NCI-H2107 treated with DMSO at 0.1 percent for 48 hours (cell line): ENCODE results near the gene BOLA1.
"Not testable (repeated sequence)": the region's sequence is repeated elsewhere in the genome, so short reads cannot be mapped to it uniquely, and the experiment has no call there.

Experiments used
- DNase-seq: peaks from one replicate; lab custom pipeline; 2025; ENCODE audit not compliant: unreplicated experiment; lab: John Stamatoyannopoulos, UW

Gene BOLA1

GRCh38 chr1:149886396-149887195 lies 12.8 kb upstream of the BOLA1 start:
- DNase-seq: peak; percentile 99

- DNase-seq: not testable (repeated sequence)
These were observed 12.2 kb upstream of the BOLA1 start for GRCh38 chr1:149887196-149887455.

- DNase-seq: peak; percentile 99
These were observed 11.7 kb upstream of the BOLA1 start for GRCh38 chr1:149887456-149888246.

DNA sequence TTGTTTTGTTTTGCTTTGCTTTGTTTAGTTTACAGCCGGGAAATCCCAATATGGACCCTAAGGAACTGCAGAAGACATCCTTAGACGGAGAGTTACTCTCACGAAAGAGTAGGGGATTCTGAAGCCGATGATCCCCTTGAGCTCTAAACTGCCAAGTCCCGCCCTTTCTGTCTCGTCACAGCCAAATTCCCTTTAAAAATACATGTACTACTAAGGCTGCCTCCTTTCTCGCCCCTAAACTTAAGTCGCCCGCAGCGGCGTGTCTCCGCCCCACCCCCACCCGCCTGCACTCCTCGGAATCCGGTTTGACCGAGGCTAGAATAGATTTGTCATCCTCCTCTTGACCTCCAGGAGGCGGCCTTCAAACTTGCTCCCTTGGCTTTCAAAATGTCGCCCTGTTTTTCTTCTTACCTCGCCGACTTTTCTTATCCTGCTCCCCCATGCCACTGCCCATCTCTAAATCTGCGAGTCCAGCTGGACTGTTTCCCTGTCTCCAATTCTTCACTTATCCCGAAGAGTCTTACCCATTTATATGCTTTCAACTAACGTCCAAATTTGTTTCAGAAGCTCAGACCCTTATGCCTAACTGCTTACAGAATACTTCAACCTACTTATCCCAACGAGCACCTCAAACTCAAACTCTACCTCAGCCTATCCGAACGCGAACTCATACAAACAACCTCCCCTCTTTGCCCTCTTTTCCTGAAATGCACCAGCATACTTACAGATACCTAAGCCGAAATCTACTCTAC lies 10.9 kb upstream of the BOLA1 start:
- DNase-seq: peak; percentile 94

DNA sequence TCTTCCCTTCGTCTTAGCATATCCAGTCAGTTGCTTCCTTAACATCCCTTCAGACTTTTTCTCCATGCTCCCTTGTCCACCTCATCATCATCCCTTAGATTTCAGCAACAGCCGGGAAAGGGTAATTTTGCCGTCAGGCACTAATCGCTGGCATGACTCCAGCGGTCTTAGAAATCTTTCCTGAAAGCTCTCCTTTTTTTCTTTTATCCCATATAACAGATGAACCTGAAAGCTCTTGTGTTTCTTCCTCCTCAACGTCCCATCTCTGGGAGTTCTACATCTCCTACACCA lies 10.4 kb upstream of the BOLA1 start:
- no peak for DNase-seq

DNA sequence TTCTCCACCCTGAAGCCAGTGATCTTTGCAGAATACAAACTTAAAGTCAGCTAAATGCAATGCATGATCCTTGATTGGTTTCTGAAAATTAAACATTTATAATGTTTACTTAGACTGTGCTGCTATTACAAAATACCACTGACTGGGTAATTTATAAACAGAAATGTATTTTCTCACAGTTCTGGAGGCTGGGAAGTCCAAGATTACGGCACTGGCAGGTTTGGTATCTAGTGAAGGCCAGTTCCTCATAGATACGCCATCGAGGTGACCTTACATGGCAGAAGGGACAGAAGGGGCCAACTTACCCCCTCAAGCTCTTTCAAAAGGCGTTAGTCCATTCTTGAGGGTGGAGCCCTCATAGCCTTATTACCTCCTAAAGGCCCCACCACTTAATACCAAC lies 2.8 kb upstream of the BOLA1 start:
- no peak for DNase-seq

- DNase-seq: no peak
These were observed 4.6 kb downstream of the BOLA1 start for GRCh38 chr1:149903836-149904491.

DNA sequence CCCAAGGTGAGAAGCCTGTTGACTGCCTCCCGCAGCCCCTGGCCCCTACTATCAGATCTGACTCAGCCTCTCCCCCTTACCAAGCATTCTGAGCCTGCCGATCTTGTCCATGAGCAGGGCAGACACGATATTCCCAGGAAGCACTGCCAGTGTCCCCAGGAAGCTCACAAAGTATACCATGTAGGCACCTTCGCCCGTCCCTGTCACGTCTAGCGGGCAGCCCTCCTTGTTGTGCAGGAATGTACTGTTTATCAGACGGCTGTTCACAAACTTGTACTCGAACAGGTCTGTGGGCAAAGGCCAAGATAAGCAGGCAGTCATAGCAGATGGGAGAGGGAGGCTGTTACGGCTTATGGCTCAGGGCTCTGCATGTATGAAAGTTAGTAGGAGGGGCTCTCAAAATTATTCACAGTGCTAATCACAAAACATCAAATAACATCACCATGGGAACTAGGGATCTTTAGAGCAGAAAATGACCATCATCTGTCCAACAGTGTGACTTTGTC lies 7.3 kb downstream of the BOLA1 start:
- DNase-seq: no peak

- no peak for DNase-seq
These were observed 15.2 kb downstream of the BOLA1 start for GRCh38 chr1:149914545-149914944.

GRCh38 chr1:149915429-149916192 lies 16.2 kb downstream of the BOLA1 start:
- no peak for DNase-seq

DNA sequence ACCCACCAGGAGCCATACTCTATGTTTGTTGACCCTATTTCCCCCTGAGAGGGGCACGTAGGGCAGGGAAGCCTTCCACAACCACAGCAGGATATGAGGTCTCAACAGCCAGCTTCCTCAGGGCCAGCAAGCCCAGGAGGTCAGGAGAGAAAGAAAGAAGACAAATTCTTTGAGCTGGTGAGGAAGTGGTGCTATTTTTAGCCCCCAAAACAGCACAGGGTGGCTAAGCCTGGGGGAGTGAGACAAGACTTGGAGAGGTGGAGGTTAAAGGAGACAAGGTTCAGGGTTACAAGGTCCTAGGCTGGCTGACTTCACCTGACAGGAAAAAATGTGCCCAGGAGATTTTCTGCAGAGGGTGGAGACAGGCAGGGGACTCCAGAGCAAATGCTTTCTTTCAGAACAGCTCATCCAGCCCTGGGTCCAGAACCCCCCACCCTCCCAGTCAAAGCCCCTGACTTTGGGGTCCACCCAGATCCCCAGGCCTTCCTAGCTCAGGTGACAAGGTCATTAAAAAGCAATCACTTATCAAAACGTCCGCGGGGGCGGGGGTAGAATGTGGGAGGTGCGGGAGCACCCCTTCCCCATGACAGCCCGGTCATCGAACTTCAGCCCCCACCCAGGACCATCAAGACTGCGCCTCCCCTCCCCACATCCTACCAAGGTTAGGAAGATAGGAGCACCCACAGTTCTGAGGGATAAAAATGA lies 17.0 kb downstream of the BOLA1 start:
- DNase-seq: no peak

GRCh38 chr1:149916898-149917252 lies 17.5 kb downstream of the BOLA1 start:
- no peak for DNase-seq

DNA sequence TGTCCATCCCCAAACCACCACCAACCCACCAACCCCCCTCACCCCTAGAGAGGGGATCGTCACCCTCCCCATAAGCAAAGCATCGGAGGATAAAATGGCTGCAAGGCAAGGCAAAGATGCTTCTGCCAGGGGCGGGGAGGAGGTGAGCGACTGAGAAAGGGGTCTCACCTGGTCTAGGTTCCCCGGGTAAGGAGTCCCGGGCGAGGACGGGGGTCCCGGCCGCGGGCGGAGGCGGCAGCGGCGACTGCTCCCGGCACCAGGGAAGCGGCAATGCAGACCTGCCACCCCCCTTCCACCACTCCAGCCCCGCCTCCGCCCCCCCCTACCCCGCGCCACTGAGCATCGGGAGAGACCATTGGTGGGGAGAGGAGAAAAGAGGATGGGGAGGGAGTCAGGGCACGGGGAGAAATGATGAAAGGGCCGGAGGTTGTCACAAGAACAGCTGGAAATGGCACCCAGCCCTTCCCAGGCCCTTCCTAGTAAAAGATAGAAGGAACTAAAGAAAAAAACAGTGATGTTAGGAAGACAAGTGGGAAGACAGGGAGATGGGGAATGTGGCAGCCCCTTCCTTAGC lies 18.3 kb downstream of the BOLA1 start, which contains the start of gene SV2A:
Gene SV2A (minus strand): TSS at position 274 of the 574 bp plus-strand sequence. CDS start 4,004 bp downstream, outside the sequence.
- DNase-seq: peak; percentile 80

DNA sequence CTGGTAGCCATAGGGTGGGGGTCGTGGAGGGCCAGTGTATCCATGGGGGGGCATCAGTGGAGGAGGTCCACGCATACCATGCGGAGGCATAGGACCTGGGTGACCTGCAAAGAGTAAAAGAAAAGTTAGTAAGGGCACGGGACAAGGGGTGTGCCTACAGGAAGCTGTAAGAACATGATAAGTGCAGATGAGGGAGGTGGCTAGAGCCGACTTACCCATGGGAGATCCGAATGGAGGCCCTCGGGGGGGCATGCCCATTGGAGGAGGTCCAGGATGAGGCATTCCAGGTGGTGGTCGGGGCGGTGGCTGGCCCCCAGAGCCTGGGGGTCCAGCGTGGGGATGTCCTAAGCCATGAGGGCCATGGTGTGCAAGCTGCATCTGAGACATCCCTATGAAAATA lies 24.3 kb downstream of the BOLA1 start:
- no peak for DNase-seq

- no peak for DNase-seq
These were observed 26.0 kb downstream of the BOLA1 start for GRCh38 chr1:149925345-149925744.

DNA sequence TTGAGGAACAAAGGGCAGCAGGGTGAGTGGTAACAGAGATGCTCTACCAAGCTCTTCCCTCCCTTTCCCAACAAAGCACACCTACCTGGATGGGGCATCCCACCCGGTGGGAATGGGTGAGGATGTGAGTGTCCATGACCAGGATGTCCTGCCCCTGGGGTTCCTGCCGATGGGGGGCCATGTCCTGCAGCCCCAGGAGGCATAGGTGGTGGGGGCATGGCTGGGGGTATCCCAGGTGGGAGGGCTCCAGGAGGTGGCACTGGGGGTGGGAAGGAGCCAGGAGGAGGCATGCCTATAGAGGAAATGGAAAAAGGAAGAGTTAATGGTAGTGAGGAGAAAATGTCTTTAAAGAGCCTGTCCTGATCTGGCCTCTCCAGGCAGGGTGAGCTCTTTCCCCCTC lies 26.4 kb downstream of the BOLA1 start:
- DNase-seq: no peak

- DNase-seq: no peak
These were observed 26.9 kb downstream of the BOLA1 start for GRCh38 chr1:149926296-149926695.

GRCh38 chr1:149927056-149927562 lies 27.7 kb downstream of the BOLA1 start:
- DNase-seq: no peak
